ENCODE measurements around the gene PPIL6. TPM values are rescaled to one million over a fixed set of nuclear protein-coding genes. Genes with fewer than 3 reads are reported as not detected.

PPIL6 gene
- total RNA-seq, 1 experiment from 2014 or later: not detected

- Mint-ChIP-seq H3K4me1 (ENCODE audit: low read depth, unreplicated experiment) (peaks cover 31% of the 10 kb centered on the region), H3K27me3 (ENCODE audit: insufficient read depth, unreplicated experiment) (no peaks in the 10 kb centered on the region), H3K27ac (ENCODE audit: unreplicated experiment) (peak overlapping the region; percentile 41), H3K36me3 (ENCODE audit: insufficient read depth, unreplicated experiment) (peaks cover 52% of the 10 kb centered on the region), H3K4me3 (ENCODE audit: unreplicated experiment) (no peak overlapping the region), H3K9me3 (ENCODE audit: unreplicated experiment) (no peaks in the 10 kb centered on the region)
- no TSS peak for BruUV-seq (replicated peaks)
- H3K36me3 ChIP-seq (ENCODE audit: control insufficient read depth, insufficient read depth, low read length): no peaks in the 10 kb centered on the region
- H3K4me1 ChIP-seq: peaks cover 9% of the 10 kb centered on the region; the same call in 1 of the 2 replicates
- POLR2A ChIA-PET: no interaction called here
- intact Hi-C loops (cut with micrococcal nuclease; ENCODE audit: unreplicated experiment): no loop called here
- no peak for DNase-seq
- TF ChIP-seq CTCF (IDR thresholded peaks at IDR 0.05; ENCODE audit: insufficient read depth in 1 of 2, low read depth in 1 of 2, low read length in 1 of 2, severe bottlenecking in 1 of 2, unreplicated experiment in 1 of 2): no peak
- no peak overlapping the region for H3K4me3 ChIP-seq (ENCODE audit: low read depth, low read length)
- no peaks in the 10 kb centered on the region for H3K9me3 ChIP-seq
- CTCF ChIA-PET: no interaction called here
- no peaks in the 10 kb centered on the region for H3K27me3 ChIP-seq (replicated peaks; ENCODE audit: control insufficient read depth, insufficient read depth, low read length)
These were observed 35.2 kb upstream of the PPIL6 start for GRCh38 chr6:109475625-109476024.

GRCh38 chr6:109474995-109475394, 34.6 kb upstream of the PPIL6 start:
- H3K9me3 Mint-ChIP-seq (ENCODE audit: unreplicated experiment): no peaks in the 10 kb centered on the region
- H3K4me1 Mint-ChIP-seq (ENCODE audit: low read depth, unreplicated experiment): peaks cover 31% of the 10 kb centered on the region
- ChIA-PET POLR2A (no interaction called here), CTCF (no interaction called here)
- H3K9me3 ChIP-seq: no peaks in the 10 kb centered on the region
- peaks cover 52% of the 10 kb centered on the region for H3K36me3 Mint-ChIP-seq (ENCODE audit: insufficient read depth, unreplicated experiment)
- no peak for TF ChIP-seq CTCF (IDR thresholded peaks at IDR 0.05; ENCODE audit: insufficient read depth in 1 of 2, low read depth in 1 of 2, low read length in 1 of 2, severe bottlenecking in 1 of 2, unreplicated experiment in 1 of 2)
- intact Hi-C loops (cut with micrococcal nuclease; ENCODE audit: unreplicated experiment): no loop called here
- peaks cover 9% of the 10 kb centered on the region; the same call in 1 of the 2 replicates for H3K4me1 ChIP-seq
- peaks cover 2% of the 10 kb centered on the region; the same call in 1 of the 2 replicates for H3K36me3 ChIP-seq (ENCODE audit: control insufficient read depth, insufficient read depth, low read length)
- no peak overlapping the region for H3K27ac Mint-ChIP-seq (ENCODE audit: unreplicated experiment)
- no peaks in the 10 kb centered on the region for H3K27me3 Mint-ChIP-seq (ENCODE audit: insufficient read depth, unreplicated experiment)
- no peak overlapping the region for H3K4me3 Mint-ChIP-seq (ENCODE audit: unreplicated experiment)
- no peak for DNase-seq
- H3K27me3 ChIP-seq (replicated peaks; ENCODE audit: control insufficient read depth, insufficient read depth, low read length): no peaks in the 10 kb centered on the region
- no peak overlapping the region for H3K4me3 ChIP-seq (ENCODE audit: low read depth, low read length)
- BruUV-seq (replicated peaks): no TSS peak

- Mint-ChIP-seq H3K4me3 (ENCODE audit: unreplicated experiment) (no peak overlapping the region), H3K27me3 (ENCODE audit: insufficient read depth, unreplicated experiment) (no peaks in the 10 kb centered on the region), H3K4me1 (ENCODE audit: low read depth, unreplicated experiment) (peaks cover 18% of the 10 kb centered on the region), H3K27ac (ENCODE audit: unreplicated experiment) (no peak overlapping the region), H3K9me3 (ENCODE audit: unreplicated experiment) (no peaks in the 10 kb centered on the region), H3K36me3 (ENCODE audit: insufficient read depth, unreplicated experiment) (peaks cover 41% of the 10 kb centered on the region)
- ChIA-PET POLR2A (no interaction called here), CTCF (no interaction called here)
- H3K4me1 ChIP-seq: peaks cover 9% of the 10 kb centered on the region; the same call in 1 of the 2 replicates
- H3K36me3 ChIP-seq (ENCODE audit: control insufficient read depth, insufficient read depth, low read length): peaks cover 2% of the 10 kb centered on the region; the same call in 1 of the 2 replicates
- DNase-seq: no peak
- no peaks in the 10 kb centered on the region for H3K27me3 ChIP-seq (replicated peaks; ENCODE audit: control insufficient read depth, insufficient read depth, low read length)
- intact Hi-C loops (cut with micrococcal nuclease; ENCODE audit: unreplicated experiment): no loop called here
- no peak for TF ChIP-seq CTCF (IDR thresholded peaks at IDR 0.05; ENCODE audit: insufficient read depth in 1 of 2, low read depth in 1 of 2, low read length in 1 of 2, severe bottlenecking in 1 of 2, unreplicated experiment in 1 of 2)
- H3K9me3 ChIP-seq: no peaks in the 10 kb centered on the region
- no peak overlapping the region for H3K4me3 ChIP-seq (ENCODE audit: low read depth, low read length)
- no TSS peak for BruUV-seq (replicated peaks)
These were observed 32.7 kb upstream of the PPIL6 start for GRCh38 chr6:109473120-109473519.
